Measurements from ENCODE around the gene PKN2.

DNA sequence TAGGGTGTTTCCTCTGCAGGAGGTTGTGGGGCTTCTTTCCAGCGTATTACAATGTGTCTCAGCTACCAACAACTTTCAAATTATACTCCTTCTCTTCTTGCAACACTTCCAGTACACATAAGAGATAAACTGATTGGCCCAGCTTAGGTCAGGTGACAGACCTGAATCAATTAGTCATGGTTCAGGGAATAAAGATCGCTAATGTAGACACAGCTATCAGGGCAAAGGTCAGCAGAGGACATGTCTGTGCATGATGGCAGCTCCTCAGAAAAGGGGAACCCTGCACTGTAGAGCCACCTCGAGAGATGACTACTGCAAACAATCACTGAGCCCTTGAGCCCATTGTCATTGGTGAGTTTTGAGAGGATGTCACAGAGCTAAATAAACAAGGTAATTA is 36.8 kb upstream of the PKN2 start:
- no peak for TF ChIP-seq POLR2A (IDR thresholded peaks at IDR 0.05)
- no peak for TF ChIP-seq CTCF (IDR thresholded peaks at IDR 0.05 in 8 of 11, conservative IDR thresholded peaks at IDR 0.05 in 3 of 11)
- TF ChIP-seq POLR2AphosphoS5 (IDR thresholded peaks at IDR 0.05), result no peak
